H1 (cell line): ENCODE data around the gene GOLGA2. TPM values are rescaled to one million over a fixed set of nuclear protein-coding genes. Genes with fewer than 3 reads are reported as not detected.

Experiments
- CTCF ChIA-PET: fragments of 300-600 bp; sonication (Branson Sonifier 250); formaldehyde crosslinking; loops from one replicate; lab custom pipeline; 2021; ENCODE audit not compliant: partially characterized antibody; lab: Charles Lee
- POLR2A ChIA-PET: fragments of 300-600 bp; sonication (Branson Sonifier 250); formaldehyde crosslinking; loops from one replicate; lab custom pipeline; 2021; ENCODE audit warnings: inconsistent platforms; ENCODE audit not compliant: partially characterized antibody; lab: Charles Lee
- DNase-seq, 2 experiments: peaks; one replicate each; pipeline versions ENCODE4 v3.0.0 to v3.0.0-alpha.2; 2010 to 2022; ENCODE audit warnings: low spot score in 2 of 2, low read depth in 1 of 2, mixed read lengths in 1 of 2
- FAIRE-seq: peaks from 2 replicates; lab custom pipeline; 2011; peaks lifted over from hg19 to GRCh38; lab: Jason Lieb, UNC
- H2AFZ ChIP-seq: 2 replicates; pipeline ENCODE4 v1.8.1; 2012; ENCODE audit warnings: low read length, inconsistent platforms
- H2AK5ac ChIP-seq: 2 replicates; pipeline ENCODE4 v1.6.1; 2013; ENCODE audit warnings: low read depth, low read length
- H2BK120ac ChIP-seq: replicated peaks from 2 replicates; pipeline ENCODE3; 2013; ENCODE audit warnings: low read depth, low read length, inconsistent platforms
- H2BK12ac ChIP-seq: 2 replicates; pipeline ENCODE4 v1.6.1; 2013; ENCODE audit warnings: low read depth, low read length
- H2BK15ac ChIP-seq: 2 replicates; pipeline ENCODE4 v1.6.1; 2013; ENCODE audit warnings: low read length
- H2BK20ac ChIP-seq: 2 replicates; pipeline ENCODE4 v1.6.1; 2013; ENCODE audit warnings: low read length
- H2BK5ac ChIP-seq: 2 replicates; pipeline ENCODE4 v1.6.1; 2013; ENCODE audit warnings: low read depth, low read length
- H3K14ac ChIP-seq: 2 replicates; pipeline ENCODE4 v1.6.1; 2013; ENCODE audit warnings: inconsistent platforms; ENCODE audit not compliant: insufficient read length
- H3K18ac ChIP-seq: 2 replicates; pipeline ENCODE4 v1.6.1; 2013; ENCODE audit warnings: low read length; ENCODE audit errors: extremely low read depth
- H3K23ac ChIP-seq: 2 replicates; pipeline ENCODE4 v1.6.1; 2013; ENCODE audit warnings: inconsistent platforms; ENCODE audit not compliant: insufficient read length
- H3K23me2 ChIP-seq: 2 replicates; pipeline ENCODE4 v1.6.1; 2013; ENCODE audit warnings: low read depth, low read length
- H3K27ac ChIP-seq: 2 replicates; pipeline ENCODE4 v1.6.1; 2011; ENCODE audit warnings: low read depth, low read length, inconsistent platforms
- H3K27me3 ChIP-seq, 4 experiments: replicated peaks in 1 of 4; 1 replicate in 1 of 4; 2 replicates in 3 of 4; pipeline versions ENCODE4 v1.6.1 to v1.8.1; 2011 to 2013; ENCODE audit warnings: low read length in 3 of 4, mild to moderate bottlenecking in 3 of 4, inconsistent platforms in 2 of 4, mixed read lengths in 2 of 4, moderate library complexity in 1 of 4; ENCODE audit not compliant: control insufficient read depth in 3 of 4, insufficient read depth in 3 of 4; ENCODE audit errors: extremely low read depth in 1 of 4
- H3K36me3 ChIP-seq, 4 experiments: 2 replicates each; pipeline versions ENCODE4 v1.6.1 to v1.8.1; 2011 to 2013; ENCODE audit warnings: mild to moderate bottlenecking in 4 of 4, low read length in 3 of 4, moderate library complexity in 2 of 4, control low read depth in 1 of 4, inconsistent platforms in 1 of 4; ENCODE audit not compliant: insufficient read depth in 4 of 4, control insufficient read depth in 2 of 4
- H3K4ac ChIP-seq: replicated peaks from 2 replicates; pipeline ENCODE3; 2013; ENCODE audit warnings: low read length, low read depth, mixed read lengths, inconsistent platforms; ENCODE audit not compliant: insufficient read length
- H3K4me1 ChIP-seq, 4 experiments: replicated peaks in 1 of 4; 1 replicate in 1 of 4; 2 replicates in 3 of 4; pipeline versions ENCODE4 v1.6.1 to v1.8.1; 2011 to 2013; ENCODE audit warnings: low read length in 3 of 4, inconsistent platforms in 2 of 4, mixed read lengths in 1 of 4; ENCODE audit not compliant: insufficient read depth in 4 of 4, control insufficient read depth in 3 of 4
- H3K4me2 ChIP-seq, 2 experiments: 2 replicates each; pipeline versions ENCODE4 v1.6.1 to v1.8.1; 2011 to 2013; ENCODE audit warnings: low read depth in 2 of 2, low read length in 2 of 2, control low read depth in 1 of 2, inconsistent platforms in 1 of 2, mild to moderate bottlenecking in 1 of 2; ENCODE audit not compliant: insufficient read depth in 1 of 2
- H3K4me3 ChIP-seq, 4 experiments: fragments of 200-600, 300-600 bp in 1 of 4; sonication (generic), shearing (Covaris generic), sonication (Bioruptor Twin) in 1 of 4; 2 replicates each; pipeline versions ENCODE4 v1.5.1 to v1.8.1; 2011 to 2016; ENCODE audit warnings: low read length in 4 of 4, low read depth in 3 of 4, control low read depth in 2 of 4, inconsistent platforms in 2 of 4, mild to moderate bottlenecking in 2 of 4, mixed read lengths in 1 of 4, moderate library complexity in 1 of 4; ENCODE audit not compliant: insufficient read depth in 2 of 4; ENCODE audit errors: extremely low read depth in 1 of 4
- H3K56ac ChIP-seq: replicated peaks from 2 replicates; pipeline ENCODE3; 2013; ENCODE audit warnings: low read depth, mild to moderate bottlenecking, mixed read lengths, low read length, inconsistent platforms; ENCODE audit not compliant: insufficient read length
- H3K79me1 ChIP-seq: 2 replicates; pipeline ENCODE4 v1.6.1; 2013; ENCODE audit warnings: low read depth, low read length, control low read depth
- H3K79me2 ChIP-seq, 2 experiments: 2 replicates each; pipeline versions ENCODE4 v1.6.1 to v1.8.1; 2012 to 2013; ENCODE audit warnings: low read length in 2 of 2, mild to moderate bottlenecking in 2 of 2, inconsistent platforms in 1 of 2; ENCODE audit not compliant: insufficient read depth in 2 of 2, control insufficient read depth in 1 of 2
- H3K9ac ChIP-seq, 4 experiments: replicated peaks in 1 of 4; 1 replicate in 1 of 4; 2 replicates in 3 of 4; pipeline versions ENCODE4 v1.6.1 to v1.8.1; 2011 to 2013; ENCODE audit warnings: low read depth in 3 of 4, low read length in 3 of 4, control low read depth in 2 of 4, mild to moderate bottlenecking in 2 of 4, moderate library complexity in 2 of 4, inconsistent platforms in 1 of 4; ENCODE audit errors: extremely low read depth in 1 of 4
- H3K9me3 ChIP-seq, 2 experiments: 2 replicates each; pipeline versions ENCODE4 v1.6.1 to v1.8.1; 2012 to 2013; ENCODE audit warnings: mild to moderate bottlenecking in 2 of 2, moderate library complexity in 2 of 2, control low read depth in 1 of 2, inconsistent platforms in 1 of 2, low read depth in 1 of 2, low read length in 1 of 2, mixed read lengths in 1 of 2; ENCODE audit not compliant: insufficient read depth in 2 of 2
- H4K20me1 ChIP-seq, 2 experiments: replicated peaks in 1 of 2; 2 replicates each; pipeline versions ENCODE3 to v1.8.1; 2011 to 2013; ENCODE audit warnings: inconsistent platforms in 2 of 2, low read length in 2 of 2, mild to moderate bottlenecking in 1 of 2; ENCODE audit not compliant: insufficient read depth in 2 of 2, control insufficient read depth in 1 of 2
- H4K5ac ChIP-seq: 2 replicates; pipeline ENCODE4 v1.6.1; 2013; ENCODE audit warnings: low read length, low read depth, mixed read lengths, inconsistent platforms; ENCODE audit not compliant: insufficient read length
- H4K8ac ChIP-seq: 2 replicates; pipeline ENCODE4 v1.8.0; 2013; ENCODE audit warnings: mild to moderate bottlenecking, moderate library complexity, low read length, inconsistent platforms; ENCODE audit not compliant: insufficient read depth; ENCODE audit errors: extremely low read depth
- H4K91ac ChIP-seq: replicated peaks from 2 replicates; pipeline ENCODE3; 2013; ENCODE audit warnings: low read length, mixed read lengths, inconsistent platforms; ENCODE audit not compliant: insufficient read length
- GTF2F1 ChIP-seq: IDR thresholded peaks from 2 replicates; pipeline ENCODE4 v1.6.1; 2012; ENCODE audit warnings: low read depth, low read length, improper control_type of control experiment, borderline replicate concordance
- WGBS, 2 experiments: shearing (Covaris generic) in 1 of 2; methylation state at CpG; one replicate each; pipeline versions ENCODE4 v1.1.6 to v1.1.7; 2013 to 2015; ENCODE audit warnings: low lambda C conversion rate in 2 of 2, mixed read lengths in 2 of 2, inconsistent platforms in 1 of 2, low coverage in 1 of 2, missing lambda C conversion rate in 1 of 2; ENCODE audit not compliant: insufficient replicate concordance in 2 of 2, insufficient coverage in 1 of 2, insufficient read length in 1 of 2; ENCODE audit errors: extremely low coverage in 1 of 2, missing lambda C conversion rate in 1 of 2; 5-methylcytosine and 5-hydroxymethylcytosine counted together
- polyA plus RNA-seq, 7 experiments: library from polyadenylated mRNA; depleted of rRNA in 3 of 7; stranded (reverse) in 5 of 7; unstranded in 2 of 7; fragments of >200 nt in 5 of 7; fragments of 200-250 nt in 2 of 7; gene quantifications; 1 replicate in 5 of 7; 2 replicates in 1 of 7; 4 replicates in 1 of 7; pipeline versions ENCODE4 v1.2.1 to v1.2.3, GENCODE V29; 2011 to 2013; ENCODE audit warnings: missing spikeins in 2 of 7, mixed read lengths in 2 of 7
- total RNA-seq: library from RNA; stranded (reverse); fragmentation: NEBNext Ultra II Directional; extraction: Animal tissue kit (Norgen Biotek cat#: 25700); gene quantifications from 2 replicates; pipeline ENCODE4 v1.2.1, GENCODE V29; 2021

The GOLGA2 gene
- total and polyA plus RNA-seq, 2 of the 8 experiments (the other 6 are each of a cell fraction or from before 2014, with no cell fraction given) = 13.1 to 43.6 TPM

- Histone ChIP-seq H2AFZ (no peak overlapping the region), H3K27ac (no peak overlapping the region), H3K36me3 (peaks cover 0 to 19% (median 11%) of the 10 kb centered on the region in 4 experiments; a peak in 5 of 8 replicates), H4K5ac (no peak overlapping the region), H2BK15ac (no peak overlapping the region), H3K56ac (no peak overlapping the region), H3K4me2 (peak overlapping the region; percentile 63 to 96), H4K20me1 (peaks cover 1 to 3% of the 10 kb centered on the region in 2 experiments), H2AK5ac (no peak overlapping the region), H3K27me3 (no peaks in the 10 kb centered on the region), H3K79me2 (peaks cover 0 to 25% of the 10 kb centered on the region in 2 experiments; a peak in 2 of 4 replicates), H2BK12ac (no peak overlapping the region), H2BK5ac (no peak overlapping the region), H3K4me3 (peak overlapping the region; percentile 86 to 100 (median 92)), H3K9ac (peak overlapping the region in 2 of 4 experiments; percentile 29 to 91; a peak in 4 of 7 replicates), H4K8ac (peak overlapping the region; percentile 18; the same call in 1 of the 2 replicates), H3K9me3 (no peaks in the 10 kb centered on the region), H2BK120ac (no peak overlapping the region), H4K91ac (no peak overlapping the region), H3K23me2 (peaks cover 7% of the 10 kb centered on the region), H3K79me1 (peaks cover 4% of the 10 kb centered on the region; the same call in 1 of the 2 replicates), H2BK20ac (no peak overlapping the region), H3K23ac (no peak overlapping the region), H3K4ac (no peak overlapping the region), H3K4me1 (no peaks in the 10 kb centered on the region; a peak in 3 of 7 replicates), H3K14ac (no peak overlapping the region), H3K18ac (no peak overlapping the region)
- FAIRE-seq (no peak), DNase-seq (no peak)
- CTCF ChIA-PET = interaction anchor here (0.9 to 1.8 kb wide), 8 partner anchors 12 to 98 kb away, joined by 3 to 5 read pairs (median 3); no protein-coding TSS in a partner anchor
- POLR2A ChIA-PET = interaction anchor here (0.6 to 3.3 kb wide), 13 partner anchors 9 to 231 kb away, joined by 3 to 11 read pairs (median 3); partner anchors contain the start of genes SLC27A4 and SPTAN1
- no peak for TF ChIP-seq GTF2F1
- WGBS, 2 experiments = 90% methylated on average over 7 of the region's 7 CpGs; no CpG with 5 or more reads in 1 of the 2 experiments
Measured at GRCh38 chr9:128321343-128321742, 45.5 kb upstream of the GOLGA2 start.
